Measurements from ENCODE around the gene SCARF2. TPM values are rescaled to one million over a fixed set of nuclear protein-coding genes. Genes with fewer than 3 reads are reported as not detected.

The SCARF2 gene
- total and polyA plus RNA-seq, 2 of the 13 experiments (the other 11 are each of a cell fraction or from before 2014, with no cell fraction given), result 3.3 to 6.2 TPM

GRCh38 chr22:20436768-20437612, 635 bp downstream of the SCARF2 start (continued):
- 0 out of 2 replicates have a peak, but pooled peaks have one; percentile 42 for TF ChIP-seq ZFY (CRISPR knock-in tag; IDR thresholded peaks at IDR 0.05)
- no peak for TF ChIP-seq ZNF577 (CRISPR knock-in tag; IDR thresholded peaks at IDR 0.05; ENCODE audit: borderline replicate concordance, low read depth)
- 0 out of 2 replicates have a peak, but pooled peaks have one; percentile 52 for TF ChIP-seq ZSCAN29 (CRISPR knock-in tag; conservative IDR thresholded peaks at IDR 0.05)
- TF ChIP-seq RBM22 (optimal IDR thresholded peaks at IDR 0.05; ENCODE audit: low read length), result no peak
- TF ChIP-seq TBX2 (CRISPR knock-in tag; IDR thresholded peaks at IDR 0.05; ENCODE audit: borderline replicate concordance), result no peak
- peak; percentile 64; the same call in 1 of the 2 replicates for TF ChIP-seq ZNF747 (CRISPR knock-in tag; IDR thresholded peaks at IDR 0.05; ENCODE audit: borderline replicate concordance)
- peak; percentile 49; the same call in 1 of the 2 replicates for TF ChIP-seq ZNF605 (CRISPR knock-in tag; IDR thresholded peaks at IDR 0.05)
- TF ChIP-seq NR2C2 (CRISPR knock-in tag; IDR thresholded peaks at IDR 0.05; ENCODE audit: borderline replicate concordance), result 0 out of 2 replicates have a peak, but pooled peaks have one; percentile 19
- no peak for TF ChIP-seq ZNF256 (CRISPR knock-in tag; conservative IDR thresholded peaks at IDR 0.05)
- TF ChIP-seq FOXP4 (CRISPR knock-in tag; IDR thresholded peaks at IDR 0.05), result no peak
- TF ChIP-seq NR2F6 (IDR thresholded peaks at IDR 0.05), result no peak
- peak; percentile 16; the same call in 1 of the 2 replicates for TF ChIP-seq NR2F6 (CRISPR knock-in tag; IDR thresholded peaks at IDR 0.05)
- no peak for TF ChIP-seq ZNF7 (CRISPR knock-in tag; IDR thresholded peaks at IDR 0.05)
- no peak for TF ChIP-seq GZF1 (CRISPR knock-in tag; IDR thresholded peaks at IDR 0.05)
- TF ChIP-seq EZH2 (conservative IDR thresholded peaks at IDR 0.05; ENCODE audit: low read depth, low read length), result no peak
- TF ChIP-seq ZNF121 (CRISPR knock-in tag; IDR thresholded peaks at IDR 0.05), result peak; percentile 72; the same call in 1 of the 2 replicates
- TF ChIP-seq HMGXB4 (CRISPR knock-in tag; IDR thresholded peaks at IDR 0.05; ENCODE audit: borderline replicate concordance in 1 of 2, low read depth in 1 of 2), result peak; percentile 8 to 12; a peak in 1 of 4 replicates
- TF ChIP-seq NFIC (IDR thresholded peaks at IDR 0.05; ENCODE audit: low read length), result no peak
- TF ChIP-seq MED1 (CRISPR knock-in tag; IDR thresholded peaks at IDR 0.05), result no peak
- no peak for TF ChIP-seq ZMAT5 (CRISPR knock-in tag; IDR thresholded peaks at IDR 0.05; ENCODE audit: borderline replicate concordance, low read depth)
- TF ChIP-seq USF2 (IDR thresholded peaks at IDR 0.05; ENCODE audit: low read depth, low read length), result no peak
- TF ChIP-seq USF2 (CRISPR knock-in tag; IDR thresholded peaks at IDR 0.05; ENCODE audit: borderline replicate concordance), result 0 out of 2 replicates have a peak, but pooled peaks have one; percentile 18

Measured in HepG2 (cell line).